GM12878 (cell line): ENCODE data around the gene ISG20.

Source experiments
- BACH1 ChIP-seq: fragments of 450-650 bp; IDR thresholded peaks from 2 replicates; pipeline ENCODE4 v1.6.1; 2017; ENCODE audit warnings: mild to moderate bottlenecking, borderline replicate concordance
- CHD4 ChIP-seq: fragments of 200-600 bp; sonication (generic); IDR thresholded peaks from 2 replicates; pipeline ENCODE4 v1.6.1; 2016; ENCODE audit warnings: mild to moderate bottlenecking
- CTCF ChIP-seq, 3 experiments: IDR thresholded peaks in 2 of 3; conservative IDR thresholded peaks in 1 of 3; 2 replicates each; pipeline ENCODE4 v1.5.1; 2011; ENCODE audit warnings: low read depth in 3 of 3, low read length in 3 of 3, mild to moderate bottlenecking in 3 of 3, control low read depth in 2 of 3, moderate library complexity in 2 of 3, inconsistent platforms in 1 of 3, mixed read lengths in 1 of 3; ENCODE audit not compliant: control insufficient read depth in 2 of 3, insufficient read depth in 1 of 3; ENCODE audit errors: extremely low read depth in 1 of 3
- DPF2 ChIP-seq: fragments of 450-650 bp; IDR thresholded peaks from 2 replicates; pipeline ENCODE4 v1.6.1; 2017; ENCODE audit warnings: mild to moderate bottlenecking
- EP300 ChIP-seq, 2 experiments: fragments of 150-350 bp in 1 of 2; IDR thresholded peaks; 2 replicates each; pipeline ENCODE4 v1.6.1; 2011 to 2012; ENCODE audit warnings: low read depth in 2 of 2, low read length in 2 of 2, borderline replicate concordance in 1 of 2, improper control_type of control experiment in 1 of 2, inconsistent platforms in 1 of 2; ENCODE audit not compliant: control insufficient read depth in 1 of 2
- MXI1 ChIP-seq: fragments of 150-350 bp; IDR thresholded peaks from 2 replicates; pipeline ENCODE4 v1.6.1; 2011; ENCODE audit warnings: low read depth, mild to moderate bottlenecking, inconsistent platforms, low read length, improper control_type of control experiment
- RAD21 ChIP-seq: IDR thresholded peaks from 2 replicates; pipeline ENCODE4 v1.6.1; 2011; ENCODE audit warnings: mild to moderate bottlenecking, low read depth, low read length, moderate library complexity; ENCODE audit not compliant: insufficient read depth
- SP1 ChIP-seq: IDR thresholded peaks from one replicate; pipeline ENCODE4 v1.6.1; 2011; ENCODE audit warnings: low read depth, low read length
- SUZ12 ChIP-seq: fragments of 200-600 bp; sonication (generic); IDR thresholded peaks from one replicate; pipeline ENCODE4 v1.6.1; 2018; ENCODE audit warnings: antibody characterized with exemption, mild to moderate bottlenecking; ENCODE audit not compliant: unreplicated experiment

GRCh38 chr15:88690331-88690730, 51.5 kb downstream of the ISG20 start:
- TF ChIP-seq SUZ12 (no peak), SP1 (no peak), CTCF (IDR thresholded peaks at IDR 0.05 in 2 of 3, conservative IDR thresholded peaks at IDR 0.05 in 1 of 3; ENCODE audit: control insufficient read depth in 2 of 3, extremely low read depth in 1 of 3, insufficient read depth in 1 of 3, low read depth in 3 of 3, low read length in 3 of 3) (no peak), EP300 (IDR thresholded peaks at IDR 0.05; ENCODE audit: borderline replicate concordance in 1 of 2, control insufficient read depth in 1 of 2, low read depth in 2 of 2, low read length in 2 of 2) (no peak), CHD4 (no peak), DPF2 (no peak), RAD21 (no peak), BACH1 (no peak), MXI1 (no peak)
